ENCODE results near the gene FA2H.

The FA2H gene

GRCh38 chr16:74721716-74722115 is 52.9 kb downstream of the FA2H start:
- Mint-ChIP-seq H3K9me3 (peaks cover 3% of the 10 kb centered on the region), H3K36me3 (ENCODE audit: low read depth) (no peaks in the 10 kb centered on the region), H3K27ac (no peak overlapping the region), H3K4me3 (no peak overlapping the region), H3K27me3 (ENCODE audit: low read depth, poor library complexity) (peaks cover 30% of the 10 kb centered on the region), H3K4me1 (peaks cover 13% of the 10 kb centered on the region)
- DNase-seq: no peak
- no peak for TF ChIP-seq CTCF (IDR thresholded peaks at IDR 0.05)

- H3K4me1 Mint-ChIP-seq: peaks cover 13% of the 10 kb centered on the region
- no peaks in the 10 kb centered on the region for H3K36me3 Mint-ChIP-seq (ENCODE audit: low read depth)
- no peak for TF ChIP-seq CTCF (IDR thresholded peaks at IDR 0.05)
- no peak for DNase-seq
- H3K4me3 Mint-ChIP-seq: no peak overlapping the region
- H3K27me3 Mint-ChIP-seq (ENCODE audit: low read depth, poor library complexity): peaks cover 30% of the 10 kb centered on the region
- no peak overlapping the region for H3K27ac Mint-ChIP-seq
- H3K9me3 Mint-ChIP-seq: no peaks in the 10 kb centered on the region
Observed at GRCh38 chr16:74720579-74720978, 54.0 kb downstream of the FA2H start.

GRCh38 chr16:74718741-74719610 is 55.6 kb downstream of the FA2H start:
- peaks cover 28% of the 10 kb centered on the region for H3K27me3 Mint-ChIP-seq (ENCODE audit: low read depth, poor library complexity)
- no peak for DNase-seq
- H3K9me3 Mint-ChIP-seq: no peaks in the 10 kb centered on the region
- H3K36me3 Mint-ChIP-seq (ENCODE audit: low read depth): no peaks in the 10 kb centered on the region
- no peak for TF ChIP-seq CTCF (IDR thresholded peaks at IDR 0.05)
- H3K4me3 Mint-ChIP-seq: no peak overlapping the region
- no peak overlapping the region for H3K27ac Mint-ChIP-seq
- H3K4me1 Mint-ChIP-seq: peaks cover 6% of the 10 kb centered on the region

GRCh38 chr16:74718140-74718539 is 56.5 kb downstream of the FA2H start:
- Mint-ChIP-seq H3K36me3 (ENCODE audit: low read depth) (no peaks in the 10 kb centered on the region), H3K4me1 (peaks cover 2% of the 10 kb centered on the region), H3K27me3 (ENCODE audit: low read depth, poor library complexity) (peaks cover 25% of the 10 kb centered on the region), H3K27ac (no peak overlapping the region), H3K4me3 (no peak overlapping the region), H3K9me3 (no peaks in the 10 kb centered on the region)
- no peak for DNase-seq
- no peak for TF ChIP-seq CTCF (IDR thresholded peaks at IDR 0.05)

- no peak for TF ChIP-seq CTCF (IDR thresholded peaks at IDR 0.05)
- Mint-ChIP-seq H3K4me3 (no peak overlapping the region), H3K27me3 (ENCODE audit: low read depth, poor library complexity) (peaks cover 24% of the 10 kb centered on the region), H3K36me3 (ENCODE audit: low read depth) (no peaks in the 10 kb centered on the region), H3K27ac (no peak overlapping the region), H3K4me1 (no peaks in the 10 kb centered on the region), H3K9me3 (no peaks in the 10 kb centered on the region)
- no peak for DNase-seq
Observed at GRCh38 chr16:74717367-74717766, 57.3 kb downstream of the FA2H start.

GRCh38 chr16:74716355-74716754 is 58.3 kb downstream of the FA2H start:
- no peak for TF ChIP-seq CTCF (IDR thresholded peaks at IDR 0.05)
- H3K36me3 Mint-ChIP-seq (ENCODE audit: low read depth): no peaks in the 10 kb centered on the region
- no peak for DNase-seq
- H3K27ac Mint-ChIP-seq: no peak overlapping the region
- H3K4me1 Mint-ChIP-seq: no peaks in the 10 kb centered on the region
- peaks cover 25% of the 10 kb centered on the region for H3K27me3 Mint-ChIP-seq (ENCODE audit: low read depth, poor library complexity)
- H3K9me3 Mint-ChIP-seq: no peaks in the 10 kb centered on the region
- H3K4me3 Mint-ChIP-seq: no peak overlapping the region

Measured in nephron progenitor cell (in vitro differentiated cells).